ENCODE results near the gene HSFX1. TPM values are rescaled to one million over a fixed set of nuclear protein-coding genes. Genes with fewer than 3 reads are reported as not detected.
"Not testable (repeated sequence)": the region's sequence is repeated elsewhere in the genome, so short reads cannot be mapped to it uniquely, and the experiment has no call there.

The HSFX1 gene, protein sequence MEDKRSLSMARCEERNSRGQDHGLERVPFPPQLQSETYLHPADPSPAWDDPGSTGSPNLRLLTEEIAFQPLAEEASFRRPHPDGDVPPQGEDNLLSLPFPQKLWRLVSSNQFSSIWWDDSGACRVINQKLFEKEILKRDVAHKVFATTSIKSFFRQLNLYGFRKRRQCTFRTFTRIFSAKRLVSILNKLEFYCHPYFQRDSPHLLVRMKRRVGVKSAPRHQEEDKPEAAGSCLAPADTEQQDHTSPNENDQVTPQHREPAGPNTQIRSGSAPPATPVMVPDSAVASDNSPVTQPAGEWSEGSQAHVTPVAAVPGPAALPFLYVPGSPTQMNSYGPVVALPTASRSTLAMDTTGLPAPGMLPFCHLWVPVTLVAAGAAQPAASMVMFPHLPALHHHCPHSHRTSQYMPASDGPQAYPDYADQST
- total RNA-seq, result 1 to 10 TPM in 1 of 2 donors, under 1 TPM in 1; 0.74 to 2.0 TPM

DNA sequence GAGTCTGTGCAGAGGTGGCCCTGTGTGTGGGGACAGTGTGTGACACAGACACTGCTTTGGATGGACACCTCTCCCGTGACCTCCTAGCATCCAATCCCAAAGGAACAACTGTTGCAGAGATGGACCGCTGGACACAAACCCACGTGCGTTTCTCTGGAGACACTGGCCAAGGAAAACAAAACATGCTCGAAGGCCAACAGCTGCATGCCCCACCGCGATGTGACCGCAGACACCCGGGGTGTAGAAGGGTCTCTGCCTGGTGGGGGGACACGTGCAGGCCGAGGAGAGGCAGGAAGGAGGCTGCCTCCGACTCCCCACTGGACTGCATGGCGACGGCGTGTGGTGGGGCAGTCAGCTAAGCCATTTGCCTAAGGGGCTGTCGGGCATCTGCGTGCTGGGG lies at the start of gene HSFX1:
Gene HSFX1 (plus strand): TSS at position 301 of the 400 bp plus-strand sequence. CDS start 614 bp downstream, outside the sequence.
- H3K9me3 ChIP-seq; H3K27ac ChIP-seq; H3K36me3 ChIP-seq; DNase-seq; intact Hi-C loops (cut with DNase I); H3K4me3 ChIP-seq; H3K9ac ChIP-seq (ENCODE audit: low read depth in 2 of 2, low read length in 2 of 2); H3K27me3 ChIP-seq; H3K4me1 ChIP-seq: not testable (repeated sequence)

DNA sequence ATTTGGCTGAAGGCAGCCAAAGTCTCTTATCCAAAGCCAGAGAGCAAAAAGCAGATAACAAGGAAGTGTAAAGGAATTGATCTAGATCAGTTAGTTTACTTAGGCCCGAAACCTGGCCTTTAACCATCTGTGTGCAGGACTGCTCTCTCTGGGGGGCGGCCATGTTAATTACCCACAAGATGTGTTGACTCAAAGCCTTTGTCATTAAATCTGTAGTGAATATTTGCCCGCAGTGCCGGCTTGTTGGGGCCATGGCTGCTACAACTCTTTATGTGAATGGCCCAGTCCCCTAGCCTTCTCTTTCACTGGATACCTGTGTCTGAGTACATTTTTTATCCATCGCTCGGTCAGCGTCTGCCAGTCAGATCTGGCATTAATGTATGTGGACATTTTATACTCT lies 46.6 kb upstream of the HSFX1 start:
- DNase-seq; H3K27ac ChIP-seq; H3K36me3 ChIP-seq; H3K9me3 ChIP-seq; H3K4me3 ChIP-seq; H3K27me3 ChIP-seq; intact Hi-C loops (cut with DNase I); H3K4me1 ChIP-seq; H3K9ac ChIP-seq (ENCODE audit: low read depth in 2 of 2, low read length in 2 of 2): not testable (repeated sequence)

DNA sequence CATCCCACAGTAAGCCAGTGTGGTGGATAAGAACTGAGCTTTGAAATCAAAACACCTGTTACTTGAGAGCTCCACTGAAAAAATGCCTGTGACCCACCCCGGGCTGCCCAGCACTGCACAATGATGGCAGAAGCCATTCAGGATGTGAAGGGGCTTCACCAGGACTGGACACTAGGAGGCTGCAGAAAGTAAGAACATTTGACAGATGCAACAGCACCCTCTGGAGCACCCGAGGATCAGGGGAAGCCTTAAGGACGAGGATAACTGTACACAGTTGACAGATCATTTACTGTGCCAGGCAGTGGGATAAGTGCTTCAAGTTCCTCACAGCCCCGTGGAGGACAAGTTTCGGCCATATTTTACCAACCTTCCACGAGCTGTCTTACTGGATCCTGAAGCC lies 31.6 kb upstream of the HSFX1 start:
- H3K27ac ChIP-seq; H3K4me3 ChIP-seq; H3K9me3 ChIP-seq; intact Hi-C loops (cut with DNase I); H3K27me3 ChIP-seq; H3K9ac ChIP-seq (ENCODE audit: low read depth in 2 of 2, low read length in 2 of 2); DNase-seq; H3K36me3 ChIP-seq; H3K4me1 ChIP-seq: not testable (repeated sequence)

DNA sequence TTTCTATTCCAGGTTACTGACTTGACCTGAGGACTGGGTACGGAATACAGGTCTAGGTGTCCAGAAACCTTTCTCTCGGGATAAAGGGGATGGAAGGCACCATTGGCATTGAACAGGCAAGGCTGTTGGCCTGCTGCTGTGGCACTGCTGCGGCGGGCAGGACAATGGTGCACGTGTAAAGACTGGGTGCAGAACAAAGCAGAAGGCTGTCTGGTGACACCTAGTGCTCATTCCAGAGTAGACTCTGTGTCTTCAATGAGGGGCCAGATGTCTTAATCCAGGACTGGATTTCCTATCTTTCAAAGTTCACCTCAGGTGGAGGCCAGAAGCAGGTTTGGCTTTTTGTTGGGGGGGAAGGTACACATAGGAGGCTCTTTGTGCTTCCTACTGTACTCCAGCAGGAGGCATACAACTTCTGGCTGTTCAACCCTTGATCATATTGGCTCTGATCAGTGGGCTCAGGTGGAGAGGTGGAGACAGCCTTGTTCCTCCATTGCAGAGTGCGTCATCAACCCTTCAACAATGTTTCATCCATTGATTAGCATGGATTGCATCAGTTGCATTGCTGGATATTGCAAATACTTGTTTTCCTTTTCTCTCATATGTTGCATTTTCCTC lies 27.4 kb upstream of the HSFX1 start:
- H3K27me3 ChIP-seq; H3K9me3 ChIP-seq; H3K4me3 ChIP-seq; H3K27ac ChIP-seq; DNase-seq; H3K4me1 ChIP-seq; H3K36me3 ChIP-seq; intact Hi-C loops (cut with DNase I); H3K9ac ChIP-seq (ENCODE audit: low read depth in 2 of 2, low read length in 2 of 2): not testable (repeated sequence)

DNA sequence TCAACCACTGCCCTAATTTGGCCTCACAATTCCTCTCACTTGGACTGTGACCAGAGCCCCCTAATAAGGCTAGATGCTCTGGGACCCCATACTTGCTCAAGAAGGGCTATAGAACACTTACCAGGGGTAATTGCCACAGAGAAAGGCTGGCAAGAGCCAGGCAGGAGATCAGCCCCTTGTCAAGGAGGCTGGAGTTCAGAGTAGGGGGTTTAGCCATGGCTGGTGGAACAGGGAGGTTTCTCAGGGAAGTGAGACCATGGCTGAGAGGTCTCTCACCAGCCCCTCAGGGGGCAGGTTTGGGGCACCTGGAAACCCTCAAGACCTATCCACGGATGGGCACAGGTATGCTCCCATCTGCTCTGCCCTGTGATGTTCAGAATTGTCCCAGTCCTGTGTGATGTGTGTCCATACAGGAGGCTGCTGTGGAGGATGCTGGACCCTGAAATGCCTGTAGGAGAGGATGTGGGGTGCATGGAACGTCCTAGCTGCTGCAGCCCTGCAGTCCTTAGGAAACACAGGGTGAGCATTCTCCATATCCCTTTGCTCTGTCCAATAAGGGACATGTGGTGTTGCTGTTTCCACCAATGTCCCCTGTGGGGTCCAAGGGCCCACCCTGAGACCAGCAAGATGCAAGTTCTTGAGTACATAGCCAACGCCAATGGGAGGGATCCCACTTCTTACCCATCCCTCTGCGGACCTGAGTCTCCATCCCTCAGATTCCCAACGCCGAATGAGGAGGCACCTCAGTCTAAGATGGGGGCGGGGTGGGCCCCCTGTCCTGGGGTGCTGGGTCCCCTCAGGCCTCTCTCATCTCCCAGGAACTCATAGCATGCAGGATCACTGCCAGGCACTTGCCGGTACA lies 16.4 kb upstream of the HSFX1 start:
- TF ChIP-seq, protein P1, sequence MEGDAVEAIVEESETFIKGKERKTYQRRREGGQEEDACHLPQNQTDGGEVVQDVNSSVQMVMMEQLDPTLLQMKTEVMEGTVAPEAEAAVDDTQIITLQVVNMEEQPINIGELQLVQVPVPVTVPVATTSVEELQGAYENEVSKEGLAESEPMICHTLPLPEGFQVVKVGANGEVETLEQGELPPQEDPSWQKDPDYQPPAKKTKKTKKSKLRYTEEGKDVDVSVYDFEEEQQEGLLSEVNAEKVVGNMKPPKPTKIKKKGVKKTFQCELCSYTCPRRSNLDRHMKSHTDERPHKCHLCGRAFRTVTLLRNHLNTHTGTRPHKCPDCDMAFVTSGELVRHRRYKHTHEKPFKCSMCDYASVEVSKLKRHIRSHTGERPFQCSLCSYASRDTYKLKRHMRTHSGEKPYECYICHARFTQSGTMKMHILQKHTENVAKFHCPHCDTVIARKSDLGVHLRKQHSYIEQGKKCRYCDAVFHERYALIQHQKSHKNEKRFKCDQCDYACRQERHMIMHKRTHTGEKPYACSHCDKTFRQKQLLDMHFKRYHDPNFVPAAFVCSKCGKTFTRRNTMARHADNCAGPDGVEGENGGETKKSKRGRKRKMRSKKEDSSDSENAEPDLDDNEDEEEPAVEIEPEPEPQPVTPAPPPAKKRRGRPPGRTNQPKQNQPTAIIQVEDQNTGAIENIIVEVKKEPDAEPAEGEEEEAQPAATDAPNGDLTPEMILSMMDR (IDR thresholded peaks at IDR 0.05), result no peak
- H3K9me3 ChIP-seq, result no peaks in the 10 kb centered on the region
- intact Hi-C loops (cut with DNase I), result no loop called here

DNA sequence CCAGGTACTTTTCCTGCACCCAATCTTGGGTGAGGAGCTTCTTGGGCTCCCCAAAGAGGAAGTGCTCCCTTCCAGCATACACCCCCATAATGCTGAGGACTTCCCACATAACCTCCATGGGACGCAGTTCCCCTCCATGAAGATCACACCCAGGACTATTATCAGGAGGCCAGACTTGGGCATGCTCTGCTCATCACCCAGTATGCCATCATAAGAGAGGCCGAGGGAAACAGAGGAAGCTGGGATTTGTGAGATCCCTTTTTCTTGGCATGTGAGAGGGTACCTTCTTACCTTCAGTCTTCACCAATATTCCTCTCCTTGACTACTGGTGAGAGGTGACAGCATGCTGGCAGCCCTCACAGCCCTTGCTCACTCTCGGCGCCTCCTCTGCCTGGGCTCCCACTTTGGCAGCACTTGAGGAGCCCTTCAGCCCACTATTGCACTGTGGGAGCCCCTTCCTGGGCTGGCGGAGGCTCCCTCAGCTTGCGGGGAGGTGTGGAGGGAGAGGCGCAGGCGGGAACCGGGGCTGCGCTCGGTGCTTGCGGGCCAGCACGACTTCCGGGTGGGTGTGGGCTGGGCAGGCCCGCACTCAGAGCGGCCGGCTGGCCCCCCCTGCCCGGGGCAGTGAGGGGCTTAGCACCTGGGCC lies 15.7 kb upstream of the HSFX1 start:
- no peak overlapping the region for H3K27ac ChIP-seq
- DNase-seq, result no peak
- TF ChIP-seq, protein P1 (IDR thresholded peaks at IDR 0.05), result no peak
- H3K4me1 ChIP-seq, result no peaks in the 10 kb centered on the region
- no peaks in the 10 kb centered on the region for H3K27me3 ChIP-seq
- no peaks in the 10 kb centered on the region for H3K36me3 ChIP-seq
- H3K9ac ChIP-seq (ENCODE audit: low read depth in 2 of 2, low read length in 2 of 2), result no peak overlapping the region
- intact Hi-C loops (cut with DNase I), result no loop called here
- no peaks in the 10 kb centered on the region for H3K9me3 ChIP-seq
- H3K4me3 ChIP-seq, result no peak overlapping the region

More for the DNA sequence above, 16.4 kb upstream of the HSFX1 start:
- Histone ChIP-seq H3K27ac (no peak overlapping the region), H3K27me3 (no peaks in the 10 kb centered on the region), H3K4me1 (no peaks in the 10 kb centered on the region), H3K36me3 (no peaks in the 10 kb centered on the region), H3K9ac (ENCODE audit: low read depth in 2 of 2, low read length in 2 of 2) (no peak overlapping the region), H3K4me3 (no peak overlapping the region)
- DNase-seq, result peak; percentile 12

DNA sequence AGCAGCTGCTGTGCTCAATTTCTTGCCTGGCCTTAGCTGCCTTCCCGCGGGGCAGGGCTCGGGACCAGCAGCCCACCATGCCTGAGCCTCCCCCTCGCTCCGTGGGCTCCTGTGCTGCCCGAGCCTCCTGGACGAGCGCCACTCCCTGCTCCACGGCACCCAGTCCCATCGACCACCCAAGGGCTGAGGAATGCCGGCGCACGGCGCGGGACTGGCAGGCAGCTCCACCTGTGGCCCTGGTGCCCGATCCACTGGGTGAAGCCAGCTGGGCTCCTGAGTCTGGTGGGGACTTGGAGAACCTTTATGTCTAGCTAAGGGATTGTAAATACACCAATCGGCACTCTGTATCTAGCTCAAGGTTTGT lies 15.2 kb upstream of the HSFX1 start:
- H3K4me3 ChIP-seq; H3K27me3 ChIP-seq; H3K27ac ChIP-seq; H3K4me1 ChIP-seq; H3K36me3 ChIP-seq; intact Hi-C loops (cut with DNase I); H3K9me3 ChIP-seq; H3K9ac ChIP-seq (ENCODE audit: low read depth in 2 of 2, low read length in 2 of 2): not testable (repeated sequence)
- DNase-seq, result peak; percentile 7
